Kidney tubule cell (primary cell): ENCODE data around the gene TMEM150B.

ENCODE experiments used
- DNase-seq: peaks from one replicate; pipeline ENCODE4 v3.0.0-alpha.2; 2018; ENCODE audit warnings: low spot score

TMEM150B gene

DNA sequence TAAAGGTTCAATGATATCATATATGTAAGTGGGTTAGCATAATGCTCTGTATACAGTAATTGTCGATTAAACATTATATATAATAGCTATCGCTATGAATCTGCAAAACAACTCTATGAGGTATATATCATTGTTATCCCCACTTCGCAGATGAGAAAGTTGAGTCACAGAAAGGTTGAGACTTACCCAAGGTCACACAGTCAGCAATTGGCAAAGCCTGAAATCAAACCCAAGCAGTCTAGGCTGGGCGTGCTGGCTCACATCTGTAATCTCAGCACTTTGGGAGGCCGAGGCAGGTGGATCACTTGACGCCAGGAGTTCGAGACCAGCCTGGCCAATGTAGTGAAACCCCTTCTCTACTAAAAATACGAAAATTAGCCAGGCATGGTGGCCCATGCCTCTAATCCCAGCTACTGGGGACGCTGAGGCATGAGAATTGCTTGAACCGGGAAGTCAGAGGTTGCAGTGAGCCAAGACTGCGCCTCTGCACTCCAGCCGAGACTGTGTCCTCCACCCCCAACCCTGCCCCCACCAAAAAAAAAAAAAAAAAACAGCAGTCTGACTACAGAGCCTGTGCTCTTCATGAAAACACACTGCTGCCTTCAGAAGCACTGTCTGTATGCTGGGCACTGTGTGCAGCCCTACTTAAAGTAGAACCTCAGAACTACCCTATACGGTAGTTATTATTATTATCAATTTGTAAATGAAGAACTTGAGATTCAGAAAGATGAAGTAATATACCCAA, 46.6 kb downstream of the TMEM150B start:
- DNase-seq, result no peak

DNA sequence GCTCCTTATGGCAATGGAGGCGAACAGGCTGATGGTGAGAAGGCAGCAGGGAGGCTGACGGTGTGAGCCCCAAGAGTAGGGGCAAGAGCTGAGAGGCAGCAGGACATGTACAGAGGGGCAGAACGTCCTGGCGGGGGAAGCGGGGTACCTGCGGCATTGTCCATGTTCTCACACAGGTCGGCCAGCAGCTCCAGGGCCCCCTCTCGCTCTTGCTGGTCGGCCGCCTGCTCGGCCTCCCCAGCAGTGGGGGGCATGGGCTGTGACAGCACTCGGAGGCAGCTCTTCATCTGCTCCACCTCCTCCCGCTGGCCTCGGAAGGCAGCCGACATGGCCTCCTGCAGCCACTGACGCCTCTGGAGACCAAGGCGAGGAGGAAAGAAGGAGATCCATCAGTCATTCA, 47.6 kb downstream of the TMEM150B start:
- no peak for DNase-seq

DNA sequence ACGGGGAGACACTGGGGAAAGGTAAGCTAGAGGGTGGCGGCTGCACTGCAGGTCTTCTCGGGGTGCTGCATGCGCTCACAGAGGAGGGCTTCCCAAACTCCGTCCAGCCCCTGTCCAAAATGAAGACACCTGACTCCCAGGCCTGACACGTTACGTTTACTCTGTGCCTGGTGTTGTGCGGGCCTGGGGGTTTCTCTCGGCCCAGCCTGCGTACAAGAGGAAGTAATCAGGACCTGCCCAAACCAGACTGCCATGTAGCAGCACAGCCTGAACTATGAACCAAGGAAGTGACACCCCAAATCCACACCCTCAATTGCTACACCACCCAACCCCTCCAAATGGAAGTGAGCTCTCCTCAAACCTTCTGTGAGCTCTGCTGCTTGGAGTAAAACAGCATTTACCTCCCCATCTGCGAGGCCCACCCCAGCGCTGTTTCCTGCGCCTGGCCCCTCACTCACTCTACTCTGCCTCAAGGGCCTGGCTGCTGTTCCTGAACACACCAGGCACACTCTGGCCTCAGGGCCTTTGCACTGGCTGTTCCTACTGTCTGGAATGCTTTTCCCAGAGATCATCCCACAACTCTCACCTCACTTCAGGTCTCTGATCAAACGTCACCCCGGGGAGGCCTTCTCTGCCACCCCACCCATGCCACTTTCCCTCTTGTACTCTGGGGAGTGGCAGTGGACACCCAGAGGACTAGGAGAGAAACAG, 48.3 kb downstream of the TMEM150B start:
- no peak for DNase-seq

DNA sequence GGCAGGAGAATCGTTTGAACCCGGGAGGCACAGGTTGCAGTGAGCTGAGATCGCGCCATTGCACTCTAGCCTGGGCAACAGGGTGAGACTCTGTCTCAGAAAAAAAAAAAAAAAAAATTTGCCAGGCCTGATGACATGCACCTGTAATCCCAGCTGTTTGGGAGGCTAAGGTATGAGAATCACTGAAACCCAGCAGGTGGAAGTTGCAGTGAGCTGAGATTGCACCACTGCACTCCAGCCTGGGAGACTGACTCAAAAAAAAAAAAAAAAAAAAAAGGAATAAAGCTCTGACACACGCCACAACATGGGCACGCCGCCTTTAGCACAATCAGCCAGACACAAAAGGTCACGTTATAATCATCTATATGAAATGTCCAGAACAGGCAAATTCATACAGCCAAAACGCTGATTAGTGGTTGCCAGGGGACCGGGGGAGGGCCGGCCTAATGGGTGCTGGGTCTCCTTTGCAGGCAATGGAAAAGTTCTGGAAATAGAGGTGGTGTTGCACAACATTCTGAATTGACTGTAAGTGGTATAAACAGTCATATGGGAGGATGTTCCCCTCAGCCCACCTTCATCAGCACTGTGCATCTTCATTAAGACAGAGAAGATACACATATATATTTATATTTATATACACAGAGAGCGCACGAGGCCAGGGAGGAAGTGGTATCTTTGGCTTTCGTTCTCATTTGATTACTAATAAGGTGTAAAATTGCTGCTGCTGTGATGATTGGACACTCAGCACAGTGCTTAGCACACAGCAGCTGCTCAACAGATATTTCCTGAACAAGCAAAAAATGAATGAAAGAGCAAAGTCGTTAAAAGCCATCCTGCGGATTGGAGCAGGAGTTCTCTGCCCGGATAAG, 49.1 kb downstream of the TMEM150B start:
- DNase-seq, result no peak

DNA sequence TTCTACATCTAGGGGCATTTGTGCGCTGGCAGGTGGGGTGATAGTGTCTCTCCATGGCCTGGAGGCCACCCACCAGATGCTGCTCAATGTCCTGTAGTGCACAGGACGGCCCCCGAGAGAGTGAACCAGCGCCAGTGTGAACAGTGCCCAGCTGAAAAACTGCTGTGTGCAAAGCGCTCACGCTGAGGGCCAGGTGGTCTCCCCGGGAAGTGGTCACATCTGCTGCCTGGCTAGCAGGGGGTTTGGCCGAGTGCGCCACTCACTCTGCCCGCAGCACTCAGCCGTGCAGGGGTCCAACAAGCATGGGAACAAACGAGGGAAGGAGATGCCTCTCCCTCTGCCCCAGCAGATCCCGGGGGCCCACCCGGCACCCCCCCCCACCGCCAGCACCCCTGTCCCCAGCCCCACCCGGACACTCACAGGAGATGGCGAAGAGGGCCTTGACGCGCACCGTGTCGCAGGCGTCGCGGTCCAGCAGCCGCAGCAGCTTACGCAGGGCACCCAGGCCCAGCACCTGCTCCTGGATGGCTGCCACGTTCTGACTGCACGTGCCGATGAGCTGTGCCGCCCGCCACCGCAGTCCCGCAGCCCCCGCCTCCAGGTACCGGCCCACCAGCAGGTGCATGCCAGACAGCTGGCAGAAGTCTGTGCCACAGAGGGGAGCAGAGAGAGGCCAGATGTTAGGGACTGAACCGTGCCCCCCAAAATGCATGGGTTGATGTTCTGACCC, 51.0 kb downstream of the TMEM150B start:
- no peak for DNase-seq

DNA sequence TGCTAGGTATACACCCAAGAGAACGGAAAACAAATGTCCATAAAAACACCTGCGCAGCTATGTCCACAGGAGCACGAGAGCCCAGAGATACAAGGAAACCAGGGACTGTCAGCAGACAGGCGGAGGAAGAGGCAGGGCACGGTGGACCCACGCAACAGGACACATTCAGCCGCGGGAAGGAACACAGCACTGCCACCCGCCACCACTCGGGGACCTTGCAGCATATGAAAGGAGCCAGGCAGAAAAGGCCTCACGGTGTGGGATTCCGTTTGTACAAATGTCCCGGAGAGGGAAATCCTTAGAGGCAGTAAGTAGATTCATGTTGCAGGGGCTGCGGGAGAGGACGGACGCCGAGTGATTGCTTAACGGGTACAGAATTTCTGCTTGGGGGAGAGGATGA, 53.0 kb downstream of the TMEM150B start:
- DNase-seq, result no peak

DNA sequence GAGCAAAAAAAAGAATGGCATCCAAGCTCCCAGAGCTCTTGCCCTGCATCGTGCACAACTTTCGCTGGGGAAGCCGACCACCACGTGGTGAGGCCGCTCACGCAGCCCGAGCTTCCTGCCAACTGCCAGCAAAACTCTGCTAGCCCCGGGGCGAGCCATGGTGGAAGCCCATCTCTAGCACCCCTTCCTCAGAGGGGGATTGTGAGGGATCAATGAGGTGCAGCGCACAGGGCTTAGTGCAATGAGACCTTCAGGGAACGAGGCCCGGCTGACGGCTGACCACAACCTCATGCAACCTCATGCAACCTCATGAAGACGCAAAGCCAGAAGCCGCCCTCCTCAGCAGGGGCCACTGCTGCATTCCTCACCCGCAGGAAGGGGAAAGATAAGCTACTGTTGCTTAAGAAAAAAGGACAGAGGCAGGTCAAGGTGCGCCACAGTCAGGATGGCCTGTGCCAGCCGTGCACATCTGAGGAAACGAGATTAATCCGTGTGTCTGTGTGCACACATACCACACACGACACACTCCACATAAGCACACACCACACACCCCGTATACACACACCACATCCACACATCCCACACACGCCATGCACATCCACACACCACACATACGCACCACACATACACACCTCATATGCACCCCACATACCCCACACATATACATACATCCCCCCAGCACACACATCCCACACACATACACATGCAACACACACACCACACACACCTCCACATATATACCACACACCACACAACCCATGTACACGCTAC, 54.8 kb downstream of the TMEM150B start:
- no peak for DNase-seq

DNA sequence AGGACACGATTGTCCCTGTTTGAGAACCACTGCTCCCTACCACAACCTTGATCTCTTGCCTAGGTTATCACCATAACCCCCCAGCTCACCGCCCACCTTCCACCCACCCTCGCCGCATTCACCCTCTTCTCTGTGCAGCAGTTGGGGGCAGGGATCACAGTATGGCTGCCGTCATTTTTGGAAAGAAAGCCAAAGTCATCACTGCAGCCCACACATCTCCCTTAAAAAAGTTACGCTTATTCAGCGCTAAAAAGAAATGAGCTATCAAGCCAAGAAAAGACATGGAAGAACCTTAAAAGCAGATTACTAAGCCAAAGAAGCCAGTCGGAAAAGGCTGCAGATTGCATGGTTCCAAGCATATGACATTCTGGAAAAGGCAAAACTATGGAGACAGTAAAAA, 55.8 kb downstream of the TMEM150B start:
- DNase-seq, result no peak

DNA sequence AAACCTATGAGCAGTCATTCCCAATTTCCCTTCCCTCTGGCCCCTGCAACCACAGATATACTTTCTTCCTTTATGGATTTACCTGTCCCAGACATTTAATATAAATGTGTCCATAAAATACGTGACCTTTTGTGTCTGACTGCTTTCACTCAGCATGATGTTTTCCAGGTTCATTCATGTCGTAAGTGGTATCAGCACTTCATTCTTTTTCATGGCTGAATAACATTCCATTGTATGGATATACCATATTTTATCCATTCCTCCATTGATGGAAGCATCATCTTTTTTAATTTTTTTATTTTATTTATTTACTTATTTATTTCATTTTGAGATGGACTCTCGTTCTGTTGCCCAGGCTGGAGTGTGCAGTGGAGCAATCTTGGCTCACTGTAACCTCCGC, 58.3 kb downstream of the TMEM150B start:
- DNase-seq, result no peak

DNA sequence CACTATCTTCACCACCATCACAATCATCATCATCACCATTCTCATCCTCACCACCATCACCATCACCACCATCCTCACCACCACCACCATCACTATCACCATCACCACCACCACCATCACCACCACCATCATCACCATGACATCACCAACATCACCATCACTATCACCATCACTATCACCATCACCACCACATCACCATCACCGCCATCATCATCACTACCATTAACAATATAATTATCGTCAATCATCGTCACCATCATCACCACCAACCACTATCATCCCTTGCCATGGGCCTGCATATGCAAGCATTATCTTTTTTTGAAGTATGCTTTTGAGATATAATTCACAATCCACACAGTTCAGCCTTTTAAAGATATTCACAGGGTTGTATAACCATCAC, 58.7 kb downstream of the TMEM150B start:
- no peak for DNase-seq

DNA sequence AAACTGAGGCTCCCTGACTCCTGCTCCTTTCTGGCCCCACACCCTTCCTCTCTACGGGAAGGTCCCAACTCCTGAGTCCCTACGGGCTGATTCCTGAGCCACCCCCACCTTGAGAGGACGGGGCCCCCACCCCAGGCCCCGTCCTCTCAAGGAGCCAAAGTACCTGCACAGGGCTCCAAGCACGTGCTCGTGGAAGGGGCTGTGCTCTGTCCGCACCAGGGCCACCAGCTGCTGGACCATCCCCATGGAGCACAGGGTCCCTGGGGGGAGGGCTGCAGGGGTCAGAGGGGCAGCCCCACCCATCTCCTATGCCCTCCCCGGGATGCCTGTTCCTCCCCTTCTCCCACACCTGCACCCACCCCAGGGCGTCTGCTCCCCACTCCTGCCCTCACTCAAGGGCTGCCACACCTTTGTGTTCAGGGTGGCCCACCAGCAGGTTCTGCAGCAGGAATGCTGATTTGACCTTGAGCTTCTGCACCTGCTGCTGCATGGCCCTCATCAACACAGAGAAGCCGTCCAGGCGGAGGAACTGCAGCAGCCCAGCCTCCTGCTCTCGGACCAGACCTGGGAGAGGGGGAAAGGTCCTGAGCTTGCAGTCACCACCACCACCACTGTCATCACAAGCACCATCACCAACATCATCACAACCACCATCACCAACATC, 59.3 kb downstream of the TMEM150B start:
- DNase-seq, result no peak

DNA sequence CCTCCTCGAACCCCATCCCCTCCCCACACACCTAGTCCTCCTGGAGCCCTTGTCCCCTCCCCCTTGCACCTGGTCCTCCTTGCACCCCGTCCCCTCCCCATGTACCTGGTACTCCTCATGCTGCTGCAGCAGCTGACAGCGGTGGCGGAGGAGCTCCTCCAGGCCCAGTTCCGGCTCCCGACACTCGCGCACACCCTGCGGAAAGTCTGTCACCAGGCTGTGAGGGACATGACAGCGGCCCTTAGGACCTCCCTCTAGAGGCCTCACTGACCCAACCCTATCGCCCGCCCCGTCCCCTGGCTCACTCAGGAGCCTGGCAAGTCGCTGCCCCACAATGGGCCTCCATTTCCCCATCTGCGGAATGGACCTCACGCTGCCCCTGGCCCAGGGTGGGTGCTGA, 60.0 kb downstream of the TMEM150B start:
- DNase-seq, result no peak

DNA sequence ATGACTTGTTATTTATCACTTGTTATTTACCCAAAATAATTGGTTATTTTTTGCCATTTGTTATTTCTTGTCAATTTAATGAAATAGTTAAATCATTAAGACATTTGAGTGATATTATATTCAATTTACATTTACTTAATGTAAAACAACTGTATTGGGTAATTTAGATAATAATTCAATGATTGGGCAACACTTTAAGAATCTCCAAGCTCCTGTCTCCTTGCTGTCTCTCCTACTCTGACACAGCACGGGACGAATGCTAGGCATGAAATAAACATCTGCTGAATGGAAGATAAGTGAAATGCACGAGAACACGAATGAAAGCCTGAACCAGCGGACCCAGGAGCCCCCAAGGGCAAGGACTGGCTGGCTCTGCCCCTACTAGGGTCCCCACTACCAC, 60.6 kb downstream of the TMEM150B start:
- no peak for DNase-seq
